Activated T-cell treated with anti-CD3 and anti-CD28 coated beads for 4 hours (primary cell): ENCODE data around the gene DLK1.

Experiments used
- DNase-seq: peaks from one replicate; pipeline ENCODE4 v3.0.0-alpha.2; 2020

The DLK1 gene

GRCh38 chr14:100726550-100727085, at the start of gene DLK1:
Gene DLK1 (plus strand): TSS chr14:100726892. CDS start chr14:100727069, 177 bp downstream.
- no peak for DNase-seq

GRCh38 chr14:100677152-100677551, 49.5 kb upstream of the DLK1 start:
- no peak for DNase-seq

GRCh38 chr14:100677554-100678468, 48.9 kb upstream of the DLK1 start:
- DNase-seq: no peak

DNA sequence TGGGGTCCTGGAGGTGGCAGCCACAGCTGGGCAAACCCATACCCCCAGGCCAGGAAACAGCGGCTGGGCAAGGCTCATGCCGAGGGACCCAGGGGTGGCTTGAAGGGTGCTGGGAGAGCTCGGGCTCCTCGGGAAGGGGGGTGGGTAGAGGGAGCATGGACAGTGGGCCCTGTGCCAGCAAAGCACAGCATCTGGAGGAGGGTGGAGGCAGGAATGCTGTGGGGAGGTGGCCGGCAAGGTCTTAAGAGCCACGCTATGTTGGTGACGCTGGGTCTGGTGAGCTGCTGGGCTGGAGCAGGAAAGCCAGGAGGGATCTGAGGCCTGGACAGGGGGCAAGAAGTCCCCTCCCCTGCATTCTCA, 48.2 kb upstream of the DLK1 start:
- no peak for DNase-seq

DNA sequence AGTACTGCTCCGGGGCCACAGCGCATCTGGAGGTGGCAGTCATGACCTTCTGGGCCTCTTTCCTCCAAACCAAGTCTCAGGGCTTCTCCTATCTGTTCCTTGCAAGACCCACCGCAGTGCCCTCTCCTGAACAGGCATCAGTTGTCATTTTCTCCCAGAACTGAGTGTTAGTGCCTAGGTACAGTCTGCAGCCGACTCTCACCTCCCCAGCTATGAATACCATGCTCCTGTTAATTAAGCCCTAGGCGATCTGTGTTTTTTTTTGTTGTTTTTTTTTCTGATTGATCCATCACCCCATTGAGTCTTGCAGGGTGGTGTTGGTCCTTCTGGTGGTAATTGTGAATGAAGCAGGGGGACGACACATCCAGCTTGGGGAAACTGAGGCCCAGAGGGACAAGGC, 47.5 kb upstream of the DLK1 start:
- no peak for DNase-seq

DNA sequence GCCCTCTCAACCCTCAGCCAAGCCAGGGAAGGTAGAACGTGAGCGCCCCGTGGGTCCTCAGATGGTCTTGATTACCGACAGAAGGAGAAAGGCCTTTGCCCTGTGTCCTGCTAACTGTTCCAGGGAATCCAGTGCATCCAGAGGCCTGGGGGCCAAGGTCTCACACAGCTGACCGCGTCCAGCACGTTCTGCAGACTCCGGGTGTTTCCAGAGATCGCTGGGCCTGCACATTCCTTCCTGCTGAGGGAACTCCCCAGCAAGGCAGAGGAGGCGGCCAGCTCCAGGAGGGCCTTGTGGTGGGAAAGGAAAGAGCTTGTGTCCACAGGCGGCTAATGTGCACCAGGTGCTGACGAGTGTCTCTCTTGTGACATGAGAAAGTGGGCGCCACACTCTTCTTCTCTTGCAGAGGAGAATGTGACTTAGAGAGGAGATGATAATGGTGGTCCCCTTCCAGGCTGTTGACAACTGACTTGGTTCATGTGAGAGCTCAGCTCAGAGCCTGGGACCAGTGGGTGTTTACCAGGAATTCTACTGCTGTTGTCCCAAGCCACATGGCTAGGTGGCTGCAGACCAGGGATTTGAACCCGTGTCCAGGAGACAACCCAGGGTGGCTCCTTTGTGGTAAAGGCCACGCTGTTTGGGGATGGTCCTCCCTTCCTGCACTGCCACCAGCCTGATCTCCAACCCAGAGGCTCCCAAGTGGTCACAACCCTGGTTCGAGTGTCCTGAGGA, 46.8 kb upstream of the DLK1 start:
- no peak for DNase-seq

- no peak for DNase-seq
These were observed 46.1 kb upstream of the DLK1 start for GRCh38 chr14:100680439-100681051.

- no peak for DNase-seq
These were observed 45.6 kb upstream of the DLK1 start for GRCh38 chr14:100681111-100681510.

GRCh38 chr14:100682749-100683148, 43.9 kb upstream of the DLK1 start:
- DNase-seq: no peak

GRCh38 chr14:100683578-100683977, 43.1 kb upstream of the DLK1 start:
- no peak for DNase-seq

GRCh38 chr14:100684154-100684553, 42.5 kb upstream of the DLK1 start:
- DNase-seq: no peak

DNA sequence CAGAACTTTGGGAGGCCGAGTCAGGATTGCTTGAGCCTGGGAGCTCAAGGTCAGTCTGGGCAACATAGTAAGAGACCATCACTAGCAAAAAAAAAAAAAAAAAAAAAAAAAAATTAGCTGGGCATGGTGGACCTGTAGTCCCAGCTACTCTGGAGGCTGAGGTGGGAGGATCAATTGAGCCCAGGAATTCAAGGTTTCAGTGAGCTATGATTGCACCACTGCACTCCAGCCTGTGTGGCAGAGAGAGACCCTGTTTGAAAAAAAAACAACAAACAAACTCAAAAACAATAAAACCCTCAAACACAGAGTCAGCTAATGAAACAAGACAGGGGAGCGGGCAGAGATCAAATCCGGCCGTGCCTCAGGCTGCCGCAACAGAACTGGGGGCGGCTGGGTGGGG, 41.7 kb upstream of the DLK1 start:
- no peak for DNase-seq

- DNase-seq: no peak
These were observed 39.8 kb upstream of the DLK1 start for GRCh38 chr14:100686858-100687257.

- DNase-seq: no peak
These were observed 39.3 kb upstream of the DLK1 start for GRCh38 chr14:100687386-100687785.

- no peak for DNase-seq
These were observed 38.6 kb upstream of the DLK1 start for GRCh38 chr14:100688051-100688450.

DNA sequence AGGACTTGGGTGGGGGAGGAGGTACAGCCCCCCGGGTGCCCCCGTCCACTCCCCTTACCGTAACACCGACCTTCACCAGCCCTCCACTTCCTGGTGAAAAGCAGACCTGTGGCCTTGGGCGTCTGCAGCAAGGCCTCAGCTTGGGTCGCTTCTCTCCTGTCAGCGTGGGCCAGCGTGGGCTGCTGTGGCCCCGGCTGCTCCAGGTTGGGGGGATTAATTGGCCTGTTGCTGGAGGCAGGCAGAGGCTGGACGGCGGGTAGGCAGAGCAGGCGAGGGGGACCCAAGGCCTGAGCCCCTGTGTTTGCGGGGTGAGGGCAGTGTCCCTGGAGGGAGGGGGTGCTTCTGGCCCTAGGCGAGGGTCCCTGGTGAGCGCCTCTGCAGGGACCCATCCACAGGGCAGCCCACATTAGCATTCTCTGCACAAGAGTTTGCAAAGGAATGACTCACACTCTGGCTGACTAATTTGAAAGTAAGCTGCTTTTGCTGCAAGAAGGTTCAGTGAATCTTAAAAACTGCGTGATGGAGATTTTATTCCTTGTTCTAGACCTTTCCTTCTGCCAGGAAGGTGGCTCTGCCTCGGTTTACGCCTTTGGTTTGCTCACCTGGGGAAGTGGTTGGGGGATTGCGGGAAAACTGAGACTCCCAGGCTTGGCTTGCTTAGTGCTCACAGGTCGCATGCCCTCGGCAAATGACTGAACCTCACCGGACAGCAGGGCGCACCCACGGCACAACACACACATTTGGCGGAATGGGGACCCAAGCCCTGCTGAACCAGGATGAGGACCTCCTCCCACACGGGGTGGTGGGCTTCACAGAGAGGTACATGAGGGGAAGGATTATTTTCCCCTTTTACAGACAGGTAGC, 37.9 kb upstream of the DLK1 start:
- DNase-seq: no peak

DNA sequence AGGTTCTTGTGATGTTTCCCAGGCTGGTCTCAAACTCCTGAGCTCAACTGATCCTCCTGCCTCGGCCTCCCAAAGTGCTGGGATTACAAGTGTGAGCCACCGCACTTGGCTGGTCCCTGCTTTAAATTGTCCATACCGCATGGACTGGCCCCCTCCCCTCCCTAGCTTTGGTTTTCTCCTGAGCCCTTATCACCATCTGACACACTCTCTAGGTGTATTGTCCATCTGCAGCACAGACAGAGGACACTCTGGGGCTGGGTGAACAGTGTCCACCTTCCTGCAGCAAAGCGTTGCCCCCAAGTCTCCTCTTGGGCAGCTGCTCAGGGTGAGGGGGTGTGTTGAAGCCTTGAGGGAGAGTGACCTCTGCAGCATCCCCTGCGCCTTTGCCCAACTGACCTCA, 36.0 kb upstream of the DLK1 start:
- DNase-seq: no peak

- DNase-seq: no peak
These were observed 35.2 kb upstream of the DLK1 start for GRCh38 chr14:100691395-100692056.

- DNase-seq: no peak
These were observed 34.4 kb upstream of the DLK1 start for GRCh38 chr14:100692256-100692655.

GRCh38 chr14:100692859-100693558, 33.7 kb upstream of the DLK1 start:
- no peak for DNase-seq

DNA sequence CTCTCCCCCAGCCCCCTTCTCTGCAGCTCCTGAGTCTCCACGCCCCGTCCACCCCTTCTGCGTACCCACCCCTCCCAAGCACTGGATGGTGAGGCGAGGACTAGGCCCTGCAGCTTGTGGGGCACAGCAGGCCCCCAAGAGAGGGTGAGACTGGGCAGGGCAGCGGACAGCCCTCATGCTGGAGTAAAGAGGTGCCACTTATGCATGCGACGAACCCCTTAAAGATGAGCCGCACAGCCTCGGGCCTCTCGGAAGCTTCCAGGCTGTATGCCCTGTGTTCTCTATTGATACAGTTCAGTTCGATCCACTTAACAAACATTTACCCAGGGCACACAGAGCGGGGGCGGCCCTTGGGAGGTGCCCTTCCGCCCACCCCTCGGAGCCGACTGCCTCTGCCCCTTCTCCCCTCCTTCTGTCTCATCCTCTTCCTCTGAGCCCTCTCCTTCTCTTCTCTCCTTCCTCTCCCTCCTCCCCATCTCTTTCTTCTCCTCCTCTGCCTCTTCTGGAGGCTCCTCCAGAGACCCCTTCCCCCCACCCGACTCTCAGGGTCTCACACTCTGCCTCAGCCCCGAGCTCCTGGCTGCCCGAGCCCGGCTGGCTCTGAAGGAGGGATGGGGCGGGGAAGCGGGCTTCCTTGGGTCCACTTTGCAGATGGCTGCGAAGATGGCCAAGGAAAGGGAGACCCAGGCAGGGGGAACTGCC, 32.7 kb upstream of the DLK1 start:
- no peak for DNase-seq
